PC-9 (cell line): ENCODE measurements around the gene SMIM24. TPM values are rescaled to one million over a fixed set of nuclear protein-coding genes. Genes with fewer than 3 reads are reported as not detected.

Source experiments
- BruUV-seq: library from RNA; stranded (reverse); fragments of 400-500 nt; replicated peaks from 2 replicates; lab custom pipeline; 2021; lab: Mats Ljungman, UMichigan
- CTCF ChIA-PET: fragments of 300-600 bp; sonication (Branson Sonifier 250); formaldehyde crosslinking; loops from one replicate; lab custom pipeline; 2022; ENCODE audit warnings: antibody characterized with exemption; lab: Charles Lee
- POLR2A ChIA-PET: fragments of 300-600 bp; sonication (Branson Sonifier 250); formaldehyde crosslinking; loops from one replicate; lab custom pipeline; 2022; ENCODE audit warnings: antibody characterized with exemption; ENCODE audit not compliant: unreplicated experiment; lab: Charles Lee
- DNase-seq, 2 experiments: peaks; one replicate each; pipeline versions ENCODE4 v3.0.0 to v3.0.0-alpha.2; 2015 to 2022; ENCODE audit warnings: mixed read lengths in 1 of 2
- H2AFZ ChIP-seq: fragments of 200-600 bp; sonication (generic); 2 replicates; pipeline ENCODE4 v1.8.1; 2017; ENCODE audit warnings: antibody characterized with exemption
- H3F3A ChIP-seq: fragments of 200-600 bp; sonication (generic); 2 replicates; pipeline ENCODE4 v1.8.1; 2017; ENCODE audit warnings: antibody characterized with exemption, mild to moderate bottlenecking, low read depth; ENCODE audit not compliant: insufficient read depth
- H3K27ac ChIP-seq: fragments of 200-600 bp; sonication (generic); 2 replicates; pipeline ENCODE4 v1.6.1; 2016; ENCODE audit warnings: mixed run types
- H3K27me3 ChIP-seq: fragments of 200-600 bp; sonication (generic); 2 replicates; pipeline ENCODE4 v1.6.1; 2016; ENCODE audit warnings: low read depth, mixed run types; ENCODE audit not compliant: insufficient read depth
- H3K36me3 ChIP-seq: fragments of 200-600 bp; sonication (generic); 2 replicates; pipeline ENCODE4 v1.6.1; 2016; ENCODE audit warnings: low read depth, mixed run types
- H3K4me1 ChIP-seq: fragments of 200-600 bp; sonication (generic); replicated peaks from 2 replicates; pipeline ENCODE4 v1.6.1; 2016; ENCODE audit warnings: mixed run types; ENCODE audit not compliant: insufficient read depth
- H3K4me2 ChIP-seq: fragments of 200-600 bp; sonication (generic); 2 replicates; pipeline ENCODE4 v1.6.1; 2017; ENCODE audit warnings: mixed run types
- H3K4me3 ChIP-seq: fragments of 200-600 bp; sonication (generic); 2 replicates; pipeline ENCODE4 v1.6.1; 2016; ENCODE audit warnings: mixed run types
- H3K79me2 ChIP-seq: fragments of 200-600 bp; sonication (generic); 2 replicates; pipeline ENCODE4 v1.6.1; 2017; ENCODE audit warnings: low read depth, mixed run types
- H3K9me2 ChIP-seq: fragments of 200-600 bp; sonication (generic); 2 replicates; pipeline ENCODE4 v1.8.1; 2017; ENCODE audit warnings: mild to moderate bottlenecking; ENCODE audit not compliant: insufficient read depth
- H3K9me3 ChIP-seq: fragments of 200-600 bp; sonication (generic); 2 replicates; pipeline ENCODE4 v1.8.1; 2016; ENCODE audit warnings: low read depth; ENCODE audit not compliant: insufficient read depth
- H4K20me1 ChIP-seq: fragments of 200-600 bp; sonication (generic); 2 replicates; pipeline ENCODE4 v1.8.1; 2017; ENCODE audit not compliant: insufficient read depth
- EZH2 ChIP-seq: fragments of 200-600 bp; sonication (generic); IDR thresholded peaks from 2 replicates; pipeline ENCODE4 v1.8.0; 2017; ENCODE audit warnings: antibody characterized with exemption, low read depth
- intact Hi-C: fragments of 100-400 bp; cut with micrococcal nuclease; formaldehyde crosslinking; loops from one replicate; pipeline ENCODE4 v1.10.0; 2022; ENCODE audit not compliant: unreplicated experiment
- total RNA-seq: library from RNA; stranded (reverse); gene quantifications from 2 replicates; pipeline ENCODE4 v1.2.3, GENCODE V29; 2021
- TF ChIP-seq, protein P1 (sequence below): fragments of 200-600 bp; sonication (generic); conservative IDR thresholded peaks from 2 replicates; pipeline ENCODE4 v1.6.1; 2017; ENCODE audit warnings: mixed run types, antibody characterized with exemption, mild to moderate bottlenecking, moderate library complexity

Gene SMIM24
- total RNA-seq, 1 experiment from 2014 or later: not detected

DNA sequence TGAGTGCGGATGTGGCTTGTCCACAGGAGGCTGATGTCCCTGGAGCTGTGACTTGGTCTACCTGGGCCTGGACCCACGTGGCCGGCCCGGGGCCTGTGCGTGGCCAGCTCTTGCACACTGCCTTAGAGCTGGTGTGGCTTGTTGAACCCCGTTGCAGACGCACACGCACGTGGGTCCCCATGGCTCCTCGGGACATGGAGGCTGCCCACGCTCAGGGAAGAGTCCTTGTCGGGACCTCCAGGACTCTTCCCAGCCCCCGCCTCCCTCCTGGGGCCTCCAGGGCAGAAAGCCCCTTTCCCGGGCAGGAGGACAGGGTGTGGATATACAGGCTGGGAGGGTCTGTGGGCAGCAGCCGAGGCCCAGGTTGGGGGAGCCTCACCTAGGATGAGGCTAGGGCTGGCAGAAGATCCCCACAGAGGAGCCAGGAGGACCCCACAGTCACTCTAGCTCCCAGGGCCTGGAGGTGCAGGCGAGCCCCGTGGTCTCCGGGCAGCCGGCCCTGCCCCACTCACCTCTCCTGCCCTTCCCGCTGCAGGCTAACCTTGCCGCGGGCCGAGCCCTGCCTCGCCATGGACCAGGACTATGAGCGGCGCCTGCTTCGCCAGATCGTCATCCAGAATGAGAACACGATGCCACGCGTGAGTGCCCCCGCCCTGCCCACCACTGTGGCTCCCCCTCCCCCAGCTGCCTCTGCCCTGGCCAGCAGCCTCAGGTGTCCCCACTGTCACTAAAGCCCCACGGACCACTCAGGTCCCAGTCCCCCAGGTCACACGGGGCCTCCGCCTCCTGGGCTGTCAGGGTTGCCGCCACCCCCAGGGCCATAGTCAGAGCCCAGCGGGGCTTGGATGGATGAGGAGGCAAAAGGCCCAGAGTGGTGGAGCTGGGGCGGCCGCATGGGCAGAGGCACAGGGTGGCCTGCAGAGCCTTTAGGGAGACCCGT, 42.4 kb upstream of the SMIM24 start:
- H3F3A ChIP-seq: no peaks in the 10 kb centered on the region
- no peaks in the 10 kb centered on the region for H3K27me3 ChIP-seq
- no TSS peak for BruUV-seq
- no peaks in the 10 kb centered on the region for H3K4me1 ChIP-seq
- CTCF ChIA-PET: no interaction called here
- intact Hi-C loops: no loop called here
- H3K4me3 ChIP-seq: no peak overlapping the region
- H3K4me2 ChIP-seq: no peak overlapping the region
- H3K9me2 ChIP-seq: no peaks in the 10 kb centered on the region
- H3K27ac ChIP-seq: no peak overlapping the region
- no peak for TF ChIP-seq EZH2
- TF ChIP-seq, protein P1, sequence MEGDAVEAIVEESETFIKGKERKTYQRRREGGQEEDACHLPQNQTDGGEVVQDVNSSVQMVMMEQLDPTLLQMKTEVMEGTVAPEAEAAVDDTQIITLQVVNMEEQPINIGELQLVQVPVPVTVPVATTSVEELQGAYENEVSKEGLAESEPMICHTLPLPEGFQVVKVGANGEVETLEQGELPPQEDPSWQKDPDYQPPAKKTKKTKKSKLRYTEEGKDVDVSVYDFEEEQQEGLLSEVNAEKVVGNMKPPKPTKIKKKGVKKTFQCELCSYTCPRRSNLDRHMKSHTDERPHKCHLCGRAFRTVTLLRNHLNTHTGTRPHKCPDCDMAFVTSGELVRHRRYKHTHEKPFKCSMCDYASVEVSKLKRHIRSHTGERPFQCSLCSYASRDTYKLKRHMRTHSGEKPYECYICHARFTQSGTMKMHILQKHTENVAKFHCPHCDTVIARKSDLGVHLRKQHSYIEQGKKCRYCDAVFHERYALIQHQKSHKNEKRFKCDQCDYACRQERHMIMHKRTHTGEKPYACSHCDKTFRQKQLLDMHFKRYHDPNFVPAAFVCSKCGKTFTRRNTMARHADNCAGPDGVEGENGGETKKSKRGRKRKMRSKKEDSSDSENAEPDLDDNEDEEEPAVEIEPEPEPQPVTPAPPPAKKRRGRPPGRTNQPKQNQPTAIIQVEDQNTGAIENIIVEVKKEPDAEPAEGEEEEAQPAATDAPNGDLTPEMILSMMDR: no peak
- POLR2A ChIA-PET: no interaction called here
- H3K9me3 ChIP-seq: no peaks in the 10 kb centered on the region
- no peak for DNase-seq
- H3K79me2 ChIP-seq: peaks cover 9% of the 10 kb centered on the region; the same call in 1 of the 2 replicates
- H4K20me1 ChIP-seq: peaks cover 5% of the 10 kb centered on the region; the same call in 1 of the 2 replicates
- H2AFZ ChIP-seq: no peak overlapping the region
- no peaks in the 10 kb centered on the region for H3K36me3 ChIP-seq

GRCh38 chr19:3521104-3521445, 40.8 kb upstream of the SMIM24 start:
- H3K4me3 ChIP-seq: no peak overlapping the region
- H3K36me3 ChIP-seq: no peaks in the 10 kb centered on the region
- peaks cover 15% of the 10 kb centered on the region; the same call in 1 of the 2 replicates for H3K79me2 ChIP-seq
- no peaks in the 10 kb centered on the region for H3K27me3 ChIP-seq
- no peak overlapping the region for H3K4me2 ChIP-seq
- H3K9me3 ChIP-seq: no peaks in the 10 kb centered on the region
- H2AFZ ChIP-seq: no peak overlapping the region
- H3F3A ChIP-seq: no peaks in the 10 kb centered on the region
- no peak overlapping the region for H3K27ac ChIP-seq
- ChIA-PET CTCF (interaction anchor here (0.6 kb wide), 1 partner anchor 192 kb away, joined by 4 read pairs; no protein-coding TSS in a partner anchor), POLR2A (no interaction called here)
- peaks cover 9% of the 10 kb centered on the region; the same call in 1 of the 2 replicates for H4K20me1 ChIP-seq
- H3K9me2 ChIP-seq: no peaks in the 10 kb centered on the region
- DNase-seq: no peak
- intact Hi-C loops: no loop called here
- TF ChIP-seq, protein P1: no peak
- no peak for TF ChIP-seq EZH2
- no peaks in the 10 kb centered on the region for H3K4me1 ChIP-seq
- TSS peak; percentile 46 for BruUV-seq

DNA sequence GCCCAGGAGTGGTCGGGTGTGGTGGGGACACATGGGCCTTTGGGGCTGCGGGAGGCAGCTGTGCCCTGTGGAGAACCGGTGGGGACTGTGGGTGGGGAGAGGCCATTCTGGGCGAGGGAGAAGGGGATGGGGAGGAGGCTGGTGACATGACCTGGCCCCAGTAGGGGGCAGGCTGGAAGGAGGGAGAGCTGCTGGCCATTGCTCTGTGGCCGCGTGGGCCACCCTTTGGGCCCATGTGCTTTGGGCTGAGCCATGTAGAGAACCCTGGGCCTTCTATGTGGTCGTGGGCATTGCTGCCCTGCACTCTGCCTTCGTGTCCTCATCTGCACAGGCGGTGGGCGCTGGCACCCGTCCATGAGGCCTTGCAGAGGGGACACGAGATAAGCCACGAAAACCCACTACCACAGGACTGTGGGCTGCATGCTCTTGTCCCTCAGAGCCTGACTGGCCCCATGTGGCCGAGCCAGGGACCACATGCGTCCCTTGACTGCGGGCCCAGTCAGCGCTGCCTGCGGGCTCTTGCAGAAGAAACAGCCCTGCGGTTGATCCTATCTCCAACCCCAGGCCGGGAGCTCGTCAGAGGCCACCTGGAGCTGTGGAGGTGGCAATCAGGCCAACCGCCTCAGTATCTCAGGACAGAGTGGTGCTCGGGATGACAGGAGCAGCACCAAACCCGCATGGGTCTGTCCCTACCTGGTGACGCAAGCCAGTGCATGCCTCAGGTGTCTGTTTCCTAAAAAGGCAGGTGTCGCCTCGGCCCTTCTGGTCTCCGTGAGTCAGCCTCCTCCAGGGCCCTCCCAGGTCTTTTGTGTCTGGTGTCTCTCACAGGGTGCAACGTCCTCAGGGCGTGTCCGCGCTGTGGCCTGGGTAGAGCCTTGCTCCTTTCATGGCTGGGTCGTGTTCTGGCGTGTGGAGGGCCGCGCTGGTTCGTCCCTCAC, 40.1 kb upstream of the SMIM24 start:
- Histone ChIP-seq H4K20me1 (peaks cover 9% of the 10 kb centered on the region; the same call in 1 of the 2 replicates), H3F3A (no peaks in the 10 kb centered on the region), H3K4me2 (no peak overlapping the region), H3K4me1 (no peaks in the 10 kb centered on the region), H3K4me3 (no peak overlapping the region), H3K27me3 (no peaks in the 10 kb centered on the region), H3K79me2 (peaks cover 19% of the 10 kb centered on the region; the same call in 1 of the 2 replicates), H3K36me3 (no peaks in the 10 kb centered on the region), H3K27ac (no peak overlapping the region), H3K9me3 (no peaks in the 10 kb centered on the region), H3K9me2 (no peaks in the 10 kb centered on the region), H2AFZ (no peak overlapping the region)
- BruUV-seq: no TSS peak
- CTCF ChIA-PET: interaction anchor here (0.6 kb wide), 2 partner anchors 192 to 477 kb away, joined by 4 to 7 read pairs; no protein-coding TSS in a partner anchor
- POLR2A ChIA-PET: no interaction called here
- TF ChIP-seq EZH2: no peak
- TF ChIP-seq, protein P1: no peak
- intact Hi-C loops: no loop called here
- peak in 1 of 2 experiments; percentile 77 for DNase-seq
